Measurements from ENCODE around the gene APRT. TPM values are rescaled to one million over a fixed set of nuclear protein-coding genes. Genes with fewer than 3 reads are reported as not detected.

The APRT gene
- total and polyA plus RNA-seq, 9 of the 15 experiments (the other 6 are each of a cell fraction or from before 2014, with no cell fraction given), result 41.7 to 409 (median 146) TPM

DNA sequence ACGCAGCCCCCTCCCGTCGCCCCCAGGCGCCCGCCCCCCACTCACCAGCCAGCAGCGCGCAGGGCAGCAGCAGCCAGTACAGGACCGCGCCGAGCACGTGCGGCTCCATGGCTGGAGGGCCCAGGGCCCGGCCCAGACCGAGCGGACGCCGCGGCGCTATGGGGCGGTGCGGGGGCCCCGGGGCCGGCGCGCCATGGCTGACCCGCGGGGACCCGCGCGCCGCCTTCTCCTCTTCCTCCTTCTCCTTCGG lies 26.9 kb downstream of the APRT start (continued):
- TF ChIP-seq, protein P1, sequence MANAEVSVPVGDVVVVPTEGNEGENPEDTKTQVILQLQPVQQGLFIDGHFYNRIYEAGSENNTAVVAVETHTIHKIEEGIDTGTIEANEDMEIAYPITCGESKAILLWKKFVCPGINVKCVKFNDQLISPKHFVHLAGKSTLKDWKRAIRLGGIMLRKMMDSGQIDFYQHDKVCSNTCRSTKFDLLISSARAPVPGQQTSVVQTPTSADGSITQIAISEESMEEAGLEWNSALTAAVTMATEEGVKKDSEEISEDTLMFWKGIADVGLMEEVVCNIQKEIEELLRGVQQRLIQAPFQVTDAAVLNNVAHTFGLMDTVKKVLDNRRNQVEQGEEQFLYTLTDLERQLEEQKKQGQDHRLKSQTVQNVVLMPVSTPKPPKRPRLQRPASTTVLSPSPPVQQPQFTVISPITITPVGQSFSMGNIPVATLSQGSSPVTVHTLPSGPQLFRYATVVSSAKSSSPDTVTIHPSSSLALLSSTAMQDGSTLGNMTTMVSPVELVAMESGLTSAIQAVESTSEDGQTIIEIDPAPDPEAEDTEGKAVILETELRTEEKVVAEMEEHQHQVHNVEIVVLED (CRISPR knock-in tag; IDR thresholded peaks at IDR 0.05), result 0 out of 2 replicates have a peak, but pooled peaks have one; percentile 24
- TF ChIP-seq FOSL1 (tag; conservative IDR thresholded peaks at IDR 0.05) (peak; percentile 9; the same call in 1 of the 2 replicates), CXXC5 (CRISPR knock-in tag; IDR thresholded peaks at IDR 0.05) (peak; percentile 71; the same call in 1 of the 2 replicates), BHLHE40 (IDR thresholded peaks at IDR 0.05; ENCODE audit: low read length) (peak; percentile 74), SPI1 (IDR thresholded peaks at IDR 0.05; ENCODE audit: borderline replicate concordance, low read depth, low read length) (no peak), SIN3A (IDR thresholded peaks at IDR 0.05; ENCODE audit: borderline replicate concordance in 2 of 2, control insufficient read depth in 1 of 2, low read depth in 2 of 2, low read length in 2 of 2) (peak in 1 of 2 experiments; percentile 75; a peak in 1 of 4 replicates), BCL6 (CRISPR knock-in tag; IDR thresholded peaks at IDR 0.05) (no peak)
- TF ChIP-seq, protein P2, sequence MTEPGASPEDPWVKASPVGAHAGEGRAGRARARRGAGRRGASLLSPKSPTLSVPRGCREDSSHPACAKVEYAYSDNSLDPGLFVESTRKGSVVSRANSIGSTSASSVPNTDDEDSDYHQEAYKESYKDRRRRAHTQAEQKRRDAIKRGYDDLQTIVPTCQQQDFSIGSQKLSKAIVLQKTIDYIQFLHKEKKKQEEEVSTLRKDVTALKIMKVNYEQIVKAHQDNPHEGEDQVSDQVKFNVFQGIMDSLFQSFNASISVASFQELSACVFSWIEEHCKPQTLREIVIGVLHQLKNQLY (CRISPR knock-in tag; conservative IDR thresholded peaks at IDR 0.05), result no peak; a peak in 1 of 4 replicates
- TF ChIP-seq, protein P3, sequence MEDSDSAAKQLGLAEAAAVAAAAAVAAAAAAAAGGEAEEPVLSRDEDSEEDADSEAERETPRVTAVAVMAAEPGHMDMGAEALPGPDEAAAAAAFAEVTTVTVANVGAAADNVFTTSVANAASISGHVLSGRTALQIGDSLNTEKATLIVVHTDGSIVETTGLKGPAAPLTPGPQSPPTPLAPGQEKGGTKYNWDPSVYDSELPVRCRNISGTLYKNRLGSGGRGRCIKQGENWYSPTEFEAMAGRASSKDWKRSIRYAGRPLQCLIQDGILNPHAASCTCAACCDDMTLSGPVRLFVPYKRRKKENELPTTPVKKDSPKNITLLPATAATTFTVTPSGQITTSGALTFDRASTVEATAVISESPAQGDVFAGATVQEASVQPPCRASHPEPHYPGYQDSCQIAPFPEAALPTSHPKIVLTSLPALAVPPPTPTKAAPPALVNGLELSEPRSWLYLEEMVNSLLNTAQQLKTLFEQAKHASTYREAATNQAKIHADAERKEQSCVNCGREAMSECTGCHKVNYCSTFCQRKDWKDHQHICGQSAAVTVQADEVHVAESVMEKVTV (CRISPR knock-in tag; IDR thresholded peaks at IDR 0.05), result no peak
- TF ChIP-seq, protein P4, sequence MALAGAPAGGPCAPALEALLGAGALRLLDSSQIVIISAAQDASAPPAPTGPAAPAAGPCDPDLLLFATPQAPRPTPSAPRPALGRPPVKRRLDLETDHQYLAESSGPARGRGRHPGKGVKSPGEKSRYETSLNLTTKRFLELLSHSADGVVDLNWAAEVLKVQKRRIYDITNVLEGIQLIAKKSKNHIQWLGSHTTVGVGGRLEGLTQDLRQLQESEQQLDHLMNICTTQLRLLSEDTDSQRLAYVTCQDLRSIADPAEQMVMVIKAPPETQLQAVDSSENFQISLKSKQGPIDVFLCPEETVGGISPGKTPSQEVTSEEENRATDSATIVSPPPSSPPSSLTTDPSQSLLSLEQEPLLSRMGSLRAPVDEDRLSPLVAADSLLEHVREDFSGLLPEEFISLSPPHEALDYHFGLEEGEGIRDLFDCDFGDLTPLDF (CRISPR knock-in tag; IDR thresholded peaks at IDR 0.05), result no peak
- TF ChIP-seq, protein P5, sequence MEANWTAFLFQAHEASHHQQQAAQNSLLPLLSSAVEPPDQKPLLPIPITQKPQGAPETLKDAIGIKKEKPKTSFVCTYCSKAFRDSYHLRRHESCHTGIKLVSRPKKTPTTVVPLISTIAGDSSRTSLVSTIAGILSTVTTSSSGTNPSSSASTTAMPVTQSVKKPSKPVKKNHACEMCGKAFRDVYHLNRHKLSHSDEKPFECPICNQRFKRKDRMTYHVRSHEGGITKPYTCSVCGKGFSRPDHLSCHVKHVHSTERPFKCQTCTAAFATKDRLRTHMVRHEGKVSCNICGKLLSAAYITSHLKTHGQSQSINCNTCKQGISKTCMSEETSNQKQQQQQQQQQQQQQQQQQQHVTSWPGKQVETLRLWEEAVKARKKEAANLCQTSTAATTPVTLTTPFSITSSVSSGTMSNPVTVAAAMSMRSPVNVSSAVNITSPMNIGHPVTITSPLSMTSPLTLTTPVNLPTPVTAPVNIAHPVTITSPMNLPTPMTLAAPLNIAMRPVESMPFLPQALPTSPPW (CRISPR knock-in tag; IDR thresholded peaks at IDR 0.05), result no peak
